GM12878 (cell line): ENCODE results near the gene HERC5. TPM values are rescaled to one million over a fixed set of nuclear protein-coding genes. Genes with fewer than 3 reads are reported as not detected.

Experiments used
- ATAC-seq: fragments of 200-7000 bp; cut with Tn5 transposase; 3 replicates; pipeline ENCODE4 v1.9.1; 2020; ENCODE audit warnings: mild to moderate bottlenecking, moderate library complexity
- BruUV-seq: library from RNA; stranded (reverse); fragments of 400-500 nt; replicated peaks from 2 replicates; lab custom pipeline; 2021; lab: Mats Ljungman, UMichigan
- CTCF ChIA-PET: fragments of 300-600 bp; sonication (Branson Sonifier 250); formaldehyde crosslinking; extraction: SDS; loops from one replicate; lab custom pipeline; 2021; ENCODE audit warnings: inconsistent platforms; lab: Yijun Ruan, JAX
- POLR2A ChIA-PET: fragments of 350-600 bp; formaldehyde crosslinking; extraction: SDS; loops from one replicate; lab custom pipeline; 2021; ENCODE audit warnings: inconsistent platforms; lab: Charles Lee
- RAD21 ChIA-PET: fragments of 300-600 bp; sonication (Branson Sonifier 250); formaldehyde crosslinking; loops from one replicate; lab custom pipeline; 2023; ENCODE audit warnings: antibody characterized with exemption; ENCODE audit not compliant: unreplicated experiment; lab: Charles Lee
- SMC1A ChIA-PET: fragments of 300-600 bp; sonication (Branson Sonifier 250); formaldehyde crosslinking; loops from one replicate; lab custom pipeline; 2023; ENCODE audit not compliant: unreplicated experiment, uncharacterized antibody; lab: Charles Lee
- DNase-seq: peaks from one replicate; pipeline ENCODE4 v3.0.0-alpha.2; 2011; ENCODE audit warnings: low read depth, low spot score
- FAIRE-seq: peaks from 3 replicates; lab custom pipeline; 2011; peaks lifted over from hg19 to GRCh38; lab: Jason Lieb, UNC
- H2AFZ ChIP-seq: 2 replicates; pipeline ENCODE4 v1.6.0; 2011; ENCODE audit warnings: low read depth, low read length, control low read depth; ENCODE audit not compliant: control insufficient read depth
- H3K27ac ChIP-seq: 2 replicates; pipeline ENCODE4 v1.5.1; 2011; ENCODE audit warnings: control low read depth; ENCODE audit not compliant: control insufficient read depth, insufficient read depth
- H3K27me3 ChIP-seq, 2 experiments: replicated peaks in 1 of 2; 2 replicates each; pipeline versions ENCODE4 v1.6.0 to v1.6.1; 2011; ENCODE audit warnings: low read length in 1 of 2; ENCODE audit not compliant: control insufficient read depth in 2 of 2, insufficient read depth in 2 of 2
- H3K36me3 ChIP-seq, 2 experiments: 2 replicates each; pipeline ENCODE4 v1.5.1; 2011; ENCODE audit warnings: low read length in 1 of 2; ENCODE audit not compliant: control insufficient read depth in 2 of 2, insufficient read depth in 2 of 2
- H3K4me1 ChIP-seq: 2 replicates; pipeline ENCODE4 v1.6.1; 2011; ENCODE audit warnings: mild to moderate bottlenecking, low read length, moderate library complexity, mixed read lengths; ENCODE audit not compliant: control insufficient read depth, insufficient read depth
- H3K4me2 ChIP-seq: 2 replicates; pipeline ENCODE4 v1.6.0; 2011; ENCODE audit warnings: control low read depth; ENCODE audit not compliant: control insufficient read depth, insufficient read depth
- H3K4me3 ChIP-seq: fragments of 200-600 bp; sonication (generic); 2 replicates; pipeline ENCODE4 v1.5.1; 2016
- H3K79me2 ChIP-seq: 2 replicates; pipeline ENCODE4 v1.6.0; 2011; ENCODE audit warnings: low read length; ENCODE audit not compliant: control insufficient read depth, insufficient read depth
- H3K9ac ChIP-seq: 2 replicates; pipeline ENCODE4 v1.8.0; 2011; ENCODE audit warnings: low read length, control low read depth, mixed read lengths; ENCODE audit not compliant: control insufficient read depth, insufficient read depth
- H3K9me3 ChIP-seq: replicated peaks from 3 replicates; pipeline ENCODE4 v1.5.1; 2011; ENCODE audit warnings: mild to moderate bottlenecking, low read length; ENCODE audit not compliant: control insufficient read depth, insufficient read depth
- H4K20me1 ChIP-seq: 2 replicates; pipeline ENCODE4 v1.6.0; 2011; ENCODE audit not compliant: control insufficient read depth, insufficient read depth
- DPF2 ChIP-seq: fragments of 450-650 bp; IDR thresholded peaks from 2 replicates; pipeline ENCODE4 v1.6.1; 2017; ENCODE audit warnings: mild to moderate bottlenecking
- EP300 ChIP-seq, 2 experiments: fragments of 150-350 bp in 1 of 2; IDR thresholded peaks; 2 replicates each; pipeline ENCODE4 v1.6.1; 2011 to 2012; ENCODE audit warnings: low read depth in 2 of 2, low read length in 2 of 2, borderline replicate concordance in 1 of 2, improper control_type of control experiment in 1 of 2, inconsistent platforms in 1 of 2; ENCODE audit not compliant: control insufficient read depth in 1 of 2
- JUNB ChIP-seq: IDR thresholded peaks from 2 replicates; pipeline ENCODE4 v1.6.1; 2016; ENCODE audit warnings: antibody characterized with exemption, mild to moderate bottlenecking
- JUND ChIP-seq: IDR thresholded peaks from 2 replicates; pipeline ENCODE4 v1.6.1; 2012; ENCODE audit warnings: low read depth, mild to moderate bottlenecking, low read length, improper control_type of control experiment, moderate library complexity
- NFXL1 ChIP-seq: fragments of 450-650 bp; IDR thresholded peaks from 2 replicates; pipeline ENCODE4 v1.6.1; 2017; ENCODE audit warnings: antibody characterized with exemption, mild to moderate bottlenecking, borderline replicate concordance
- NFYA ChIP-seq: IDR thresholded peaks from 2 replicates; pipeline ENCODE4 v1.6.1; 2011; ENCODE audit warnings: low read depth, mild to moderate bottlenecking, low read length, improper control_type of control experiment, borderline replicate concordance
- SPI1 ChIP-seq: IDR thresholded peaks from 2 replicates; pipeline ENCODE4 v1.6.1; 2011; ENCODE audit warnings: low read depth, mild to moderate bottlenecking, low read length, moderate library complexity, borderline replicate concordance; ENCODE audit not compliant: insufficient read depth
- SREBF1 ChIP-seq: IDR thresholded peaks from 2 replicates; pipeline ENCODE4 v1.6.1; 2012; ENCODE audit warnings: mild to moderate bottlenecking, low read length
- TCF3 ChIP-seq: IDR thresholded peaks from 2 replicates; pipeline ENCODE4 v1.6.1; 2012; ENCODE audit warnings: low read depth, mild to moderate bottlenecking, low read length, borderline replicate concordance; ENCODE audit not compliant: insufficient read depth
- YY1 ChIP-seq: IDR thresholded peaks from 2 replicates; pipeline ENCODE4 v1.6.1; 2011; ENCODE audit warnings: low read depth, mild to moderate bottlenecking, low read length
- ZNF24 ChIP-seq: fragments of 450-650 bp; IDR thresholded peaks from 2 replicates; pipeline ENCODE4 v1.6.1; 2017; ENCODE audit warnings: antibody characterized with exemption, mild to moderate bottlenecking
- ZSCAN29 ChIP-seq: fragments of 450-650 bp; IDR thresholded peaks from 2 replicates; pipeline ENCODE4 v1.6.1; 2017; ENCODE audit warnings: mild to moderate bottlenecking, moderate library complexity
- WGBS: methylation state at CpG from one replicate; pipeline ENCODE4 v1.1.6; 2016; ENCODE audit warnings: low lambda C conversion rate; ENCODE audit not compliant: insufficient replicate concordance, insufficient coverage; ENCODE audit errors: missing lambda C conversion rate; 5-methylcytosine and 5-hydroxymethylcytosine counted together
- in situ Hi-C: fragments of 300-500 bp; cut with MboI; formaldehyde crosslinking; loops from 9 replicates; pipeline ENCODE4 v1.14.3; 2018; ENCODE audit warnings: mixed read lengths
- intact Hi-C: fragments of 100-400 bp; cut with micrococcal nuclease; formaldehyde crosslinking; loops from one replicate; pipeline ENCODE4 v1.14.2; 2022; ENCODE audit not compliant: unreplicated experiment
- polyA plus RNA-seq, 11 experiments: library from polyadenylated mRNA; depleted of rRNA in 4 of 11; unstranded in 6 of 11; stranded (reverse) in 5 of 11; fragments of >200 nt; fragmentation: Nextera tagmentation in 4 of 11; fragmentation: Illumina TruSeq in 1 of 11; extraction: Ambion mirVana in 4 of 11; extraction: Trizol in 1 of 11; gene quantifications; 1 replicate in 1 of 11; 2 replicates in 10 of 11; pipeline versions ENCODE4 v1.2.1 to v1.2.3, GENCODE V29; 2011 to 2016; ENCODE audit warnings: inconsistent platforms in 2 of 11, missing spikeins in 2 of 11, low read depth in 1 of 11
- total RNA-seq, 4 experiments: library from RNA; depleted of rRNA in 3 of 4; stranded (reverse); fragments of >200 nt in 3 of 4; fragmentation: Illumina TruSeq in 1 of 4; extraction: Trizol in 1 of 4; gene quantifications; 2 replicates each; pipeline versions ENCODE4 v1.2.1 to v1.2.3, GENCODE V29; 2013 to 2021
- TF ChIP-seq, protein P1 (sequence below): IDR thresholded peaks from 2 replicates; pipeline ENCODE4 v1.6.1; 2012; ENCODE audit warnings: low read depth, low read length, improper control_type of control experiment
- TF ChIP-seq, protein P2 (sequence below): fragments of 450-650 bp; formaldehyde crosslinking; IDR thresholded peaks from 2 replicates; pipeline ENCODE4 v1.4.0; 2022; ENCODE audit warnings: mild to moderate bottlenecking, moderate library complexity
- TF ChIP-seq, protein P3 (sequence below): IDR thresholded peaks from 2 replicates; pipeline ENCODE4 v1.6.1; 2012; ENCODE audit warnings: low read depth, low read length, improper control_type of control experiment
- TF ChIP-seq, protein P4 (sequence below): IDR thresholded peaks from 2 replicates; pipeline ENCODE4 v1.6.1; 2011; ENCODE audit warnings: borderline replicate concordance, low read depth, mild to moderate bottlenecking, moderate library complexity, mixed read lengths, low read length; ENCODE audit not compliant: insufficient read depth; ENCODE audit errors: extremely low read length
- TF ChIP-seq, protein P5 (sequence below): fragments of 450-650 bp; IDR thresholded peaks from 2 replicates; pipeline ENCODE4 v1.6.1; 2017; ENCODE audit warnings: borderline replicate concordance

Gene HERC5
- total and polyA plus RNA-seq, 10 of the 15 experiments (the other 5 are each of a cell fraction or from before 2014, with no cell fraction given), result 12.5 to 60.7 (median 25.1) TPM

DNA sequence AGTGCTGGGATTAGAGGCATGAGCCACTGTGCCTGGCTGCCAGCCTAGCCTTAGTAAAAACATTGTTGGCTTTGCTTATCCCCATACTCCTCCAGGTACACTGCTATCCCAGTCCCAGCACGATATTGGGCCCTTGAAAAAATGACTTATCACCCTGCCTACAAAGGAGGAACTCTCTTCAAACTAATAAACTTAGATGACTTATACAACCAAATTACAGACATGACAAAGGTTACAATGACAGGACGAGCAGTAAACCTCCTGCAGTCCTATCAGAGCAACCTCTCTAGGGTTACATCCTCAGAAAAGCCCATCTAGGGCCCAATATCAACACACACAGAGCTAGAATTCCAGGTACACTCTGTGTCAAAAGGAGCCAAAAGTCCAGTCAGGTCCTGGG, 5.7 kb upstream of the HERC5 start:
- no peak for FAIRE-seq
- no TSS peak for BruUV-seq
- TF ChIP-seq EP300 (IDR thresholded peaks at IDR 0.05; ENCODE audit: borderline replicate concordance in 1 of 2, control insufficient read depth in 1 of 2, low read depth in 2 of 2, low read length in 2 of 2) (no peak), SPI1 (no peak), YY1 (no peak), ZSCAN29 (no peak), SREBF1 (no peak), JUNB (no peak), NFXL1 (no peak), NFYA (no peak), TCF3 (no peak), DPF2 (no peak), ZNF24 (no peak), JUND (no peak)
- TF ChIP-seq, protein P1, sequence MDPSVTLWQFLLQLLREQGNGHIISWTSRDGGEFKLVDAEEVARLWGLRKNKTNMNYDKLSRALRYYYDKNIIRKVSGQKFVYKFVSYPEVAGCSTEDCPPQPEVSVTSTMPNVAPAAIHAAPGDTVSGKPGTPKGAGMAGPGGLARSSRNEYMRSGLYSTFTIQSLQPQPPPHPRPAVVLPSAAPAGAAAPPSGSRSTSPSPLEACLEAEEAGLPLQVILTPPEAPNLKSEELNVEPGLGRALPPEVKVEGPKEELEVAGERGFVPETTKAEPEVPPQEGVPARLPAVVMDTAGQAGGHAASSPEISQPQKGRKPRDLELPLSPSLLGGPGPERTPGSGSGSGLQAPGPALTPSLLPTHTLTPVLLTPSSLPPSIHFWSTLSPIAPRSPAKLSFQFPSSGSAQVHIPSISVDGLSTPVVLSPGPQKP, result no peak
- TF ChIP-seq, protein P2, sequence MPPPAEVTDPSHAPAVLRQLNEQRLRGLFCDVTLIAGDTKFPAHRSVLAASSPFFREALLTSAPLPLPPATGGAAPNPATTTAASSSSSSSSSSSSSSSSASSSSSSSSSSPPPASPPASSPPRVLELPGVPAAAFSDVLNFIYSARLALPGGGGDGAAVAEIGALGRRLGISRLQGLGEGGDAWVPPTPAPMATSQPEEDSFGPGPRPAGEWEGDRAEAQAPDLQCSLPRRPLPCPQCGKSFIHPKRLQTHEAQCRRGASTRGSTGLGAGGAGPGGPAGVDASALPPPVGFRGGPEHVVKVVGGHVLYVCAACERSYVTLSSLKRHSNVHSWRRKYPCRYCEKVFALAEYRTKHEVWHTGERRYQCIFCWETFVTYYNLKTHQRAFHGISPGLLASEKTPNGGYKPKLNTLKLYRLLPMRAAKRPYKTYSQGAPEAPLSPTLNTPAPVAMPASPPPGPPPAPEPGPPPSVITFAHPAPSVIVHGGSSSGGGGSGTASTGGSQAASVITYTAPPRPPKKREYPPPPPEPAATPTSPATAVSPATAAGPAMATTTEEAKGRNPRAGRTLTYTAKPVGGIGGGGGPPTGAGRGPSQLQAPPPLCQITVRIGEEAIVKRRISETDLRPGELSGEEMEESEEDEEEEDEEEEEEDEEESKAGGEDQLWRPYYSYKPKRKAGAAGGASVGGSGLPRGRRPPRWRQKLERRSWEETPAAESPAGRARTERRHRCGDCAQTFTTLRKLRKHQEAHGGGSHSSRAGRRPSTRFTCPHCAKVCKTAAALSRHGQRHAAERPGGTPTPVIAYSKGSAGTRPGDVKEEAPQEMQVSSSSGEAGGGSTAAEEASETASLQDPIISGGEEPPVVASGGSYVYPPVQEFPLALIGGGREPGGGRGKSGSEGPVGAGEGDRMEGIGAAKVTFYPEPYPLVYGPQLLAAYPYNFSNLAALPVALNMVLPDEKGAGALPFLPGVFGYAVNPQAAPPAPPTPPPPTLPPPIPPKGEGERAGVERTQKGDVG, result no peak
- TF ChIP-seq, protein P3, sequence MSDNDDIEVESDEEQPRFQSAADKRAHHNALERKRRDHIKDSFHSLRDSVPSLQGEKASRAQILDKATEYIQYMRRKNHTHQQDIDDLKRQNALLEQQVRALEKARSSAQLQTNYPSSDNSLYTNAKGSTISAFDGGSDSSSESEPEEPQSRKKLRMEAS, result no peak
- TF ChIP-seq, protein P4, sequence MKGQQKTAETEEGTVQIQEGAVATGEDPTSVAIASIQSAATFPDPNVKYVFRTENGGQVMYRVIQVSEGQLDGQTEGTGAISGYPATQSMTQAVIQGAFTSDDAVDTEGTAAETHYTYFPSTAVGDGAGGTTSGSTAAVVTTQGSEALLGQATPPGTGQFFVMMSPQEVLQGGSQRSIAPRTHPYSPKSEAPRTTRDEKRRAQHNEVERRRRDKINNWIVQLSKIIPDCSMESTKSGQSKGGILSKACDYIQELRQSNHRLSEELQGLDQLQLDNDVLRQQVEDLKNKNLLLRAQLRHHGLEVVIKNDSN, result no peak
- TF ChIP-seq, protein P5, sequence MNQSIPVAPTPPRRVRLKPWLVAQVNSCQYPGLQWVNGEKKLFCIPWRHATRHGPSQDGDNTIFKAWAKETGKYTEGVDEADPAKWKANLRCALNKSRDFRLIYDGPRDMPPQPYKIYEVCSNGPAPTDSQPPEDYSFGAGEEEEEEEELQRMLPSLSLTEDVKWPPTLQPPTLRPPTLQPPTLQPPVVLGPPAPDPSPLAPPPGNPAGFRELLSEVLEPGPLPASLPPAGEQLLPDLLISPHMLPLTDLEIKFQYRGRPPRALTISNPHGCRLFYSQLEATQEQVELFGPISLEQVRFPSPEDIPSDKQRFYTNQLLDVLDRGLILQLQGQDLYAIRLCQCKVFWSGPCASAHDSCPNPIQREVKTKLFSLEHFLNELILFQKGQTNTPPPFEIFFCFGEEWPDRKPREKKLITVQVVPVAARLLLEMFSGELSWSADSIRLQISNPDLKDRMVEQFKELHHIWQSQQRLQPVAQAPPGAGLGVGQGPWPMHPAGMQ, result no peak

More for the DNA sequence above, 5.7 kb upstream of the HERC5 start:
- H3K27me3 ChIP-seq, result no peaks in the 10 kb centered on the region
- ATAC-seq, result no peak
- CTCF ChIA-PET, result interaction anchor here (1.1 to 1.7 kb wide), 4 partner anchors 12 to 82 kb away, joined by 3 to 5 read pairs (median 4); no protein-coding TSS in a partner anchor
- no peak overlapping the region for H3K9ac ChIP-seq
- intact Hi-C loops (no loop called here), in situ Hi-C loops (no loop called here)
- POLR2A ChIA-PET, result interaction anchor here (1.0 to 1.5 kb wide), 2 partner anchors 38 to 70 kb away, joined by 3 to 6 read pairs; no protein-coding TSS in a partner anchor
- DNase-seq, result no peak
- RAD21 ChIA-PET, result no interaction called here
- H3K4me1 ChIP-seq, result peaks cover 3% of the 10 kb centered on the region; the same call in 1 of the 2 replicates
- H4K20me1 ChIP-seq, result no peaks in the 10 kb centered on the region
- H3K36me3 ChIP-seq, result no peaks in the 10 kb centered on the region
- 47% methylated on average over 2 of the region's 2 CpGs for WGBS
- no peak overlapping the region for H3K4me3 ChIP-seq
- no peak overlapping the region for H3K4me2 ChIP-seq
- SMC1A ChIA-PET, result interaction anchor here (1.3 kb wide), 1 partner anchor 14 kb away, joined by 3 read pairs; no protein-coding TSS in a partner anchor
- H3K9me3 ChIP-seq, result peaks cover 8% of the 10 kb centered on the region; the same call in 2 of the 3 replicates
- H3K79me2 ChIP-seq, result peaks cover 20% of the 10 kb centered on the region
- H2AFZ ChIP-seq, result no peak overlapping the region
- no peak overlapping the region for H3K27ac ChIP-seq
